NCI-H345 treated with DMSO at 0.1 percent for 48 hours (cell line): ENCODE measurements around the gene WEE2.
"Not testable (repeated sequence)": the region's sequence is repeated elsewhere in the genome, so short reads cannot be mapped to it uniquely, and the experiment has no call there.

Experiments
- DNase-seq: peaks from one replicate; lab custom pipeline; 2025; ENCODE audit not compliant: unreplicated experiment; lab: John Stamatoyannopoulos, UW

Gene WEE2

DNA sequence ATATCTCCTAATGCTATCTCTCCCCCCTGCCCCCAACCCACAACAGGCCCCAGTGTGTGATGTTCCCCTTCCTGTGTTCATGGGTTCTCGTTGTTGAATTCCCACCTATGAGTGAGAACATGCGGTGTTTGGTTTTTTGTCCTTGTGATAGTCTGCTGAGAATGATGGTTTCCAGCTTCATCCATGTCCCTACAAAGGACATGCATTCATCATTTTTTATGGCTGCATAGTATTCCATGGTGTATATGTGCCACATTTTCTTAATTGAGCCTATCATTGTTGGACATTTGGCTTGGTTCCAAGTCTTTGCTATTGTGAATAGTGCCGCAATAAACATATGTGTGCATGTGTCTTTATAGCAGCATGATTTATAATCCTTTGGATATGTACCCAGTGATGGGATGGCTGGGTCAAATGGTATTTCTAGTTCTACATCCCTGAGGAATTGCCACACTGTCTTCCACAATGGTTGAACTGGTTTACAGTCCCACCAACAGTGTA, 62.0 kb downstream of the WEE2 start:
- DNase-seq, result not testable (repeated sequence)

DNA sequence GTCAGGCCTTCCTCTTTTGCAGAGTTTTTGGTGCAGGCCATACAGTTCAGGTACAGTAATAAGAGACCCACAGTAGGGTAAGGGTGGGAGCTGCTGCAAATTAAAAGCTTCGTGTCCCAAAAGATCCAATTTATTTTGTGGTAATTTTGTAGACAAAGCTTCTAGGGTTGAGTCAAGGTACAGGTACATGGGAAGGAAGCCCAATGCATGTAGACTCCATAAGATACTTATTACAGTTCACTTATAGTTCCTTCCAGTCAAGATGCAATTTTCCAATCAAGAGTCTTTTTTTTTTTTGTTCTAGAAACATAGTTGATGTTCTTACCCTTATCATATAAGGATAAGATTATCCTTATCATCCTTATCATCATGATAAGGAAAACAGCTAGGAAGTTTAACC, 68.2 kb downstream of the WEE2 start, which contains the start of gene TAS2R4:
Gene TAS2R4 (plus strand): TSS at position 301 of the 400 bp plus-strand sequence. CDS start 1,815 bp downstream, outside the sequence.
- DNase-seq, result no peak
